ENCODE data around the gene CHL1.

The CHL1 gene

DNA sequence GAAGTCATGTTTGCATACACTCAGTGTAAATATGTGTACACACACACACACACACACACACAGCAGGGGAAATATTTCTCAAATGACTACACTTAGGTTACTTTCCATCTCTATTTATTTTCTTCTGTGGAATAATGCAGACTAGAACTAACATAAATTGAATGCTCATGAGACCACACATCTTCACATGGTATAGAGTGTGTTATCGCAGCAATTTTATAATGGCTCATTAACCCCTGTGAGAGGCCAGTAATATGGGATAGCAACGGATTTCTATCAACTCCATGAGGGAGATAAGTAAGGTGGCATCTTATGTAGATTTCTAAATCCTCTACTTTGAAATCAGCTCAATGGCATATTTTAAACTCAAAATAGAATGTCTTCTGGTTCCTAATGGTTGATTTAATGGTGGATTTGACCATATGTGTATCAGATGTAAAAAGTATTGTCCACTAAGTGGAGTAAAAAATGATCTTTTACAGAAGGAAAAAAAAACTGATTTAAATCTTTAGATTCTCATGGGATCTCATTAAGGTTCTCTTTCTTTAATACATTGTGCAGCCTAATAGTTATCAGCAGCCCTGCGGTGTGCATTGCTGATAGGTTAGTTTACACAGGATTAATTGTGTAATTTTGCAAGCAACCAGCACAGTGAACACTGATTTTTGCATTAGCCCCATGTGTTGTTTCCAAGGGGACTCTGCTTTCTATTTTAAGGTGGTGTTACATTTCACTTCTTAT is 32.0 kb downstream of the CHL1 start:
- FAIRE-seq, result no peak

DNA sequence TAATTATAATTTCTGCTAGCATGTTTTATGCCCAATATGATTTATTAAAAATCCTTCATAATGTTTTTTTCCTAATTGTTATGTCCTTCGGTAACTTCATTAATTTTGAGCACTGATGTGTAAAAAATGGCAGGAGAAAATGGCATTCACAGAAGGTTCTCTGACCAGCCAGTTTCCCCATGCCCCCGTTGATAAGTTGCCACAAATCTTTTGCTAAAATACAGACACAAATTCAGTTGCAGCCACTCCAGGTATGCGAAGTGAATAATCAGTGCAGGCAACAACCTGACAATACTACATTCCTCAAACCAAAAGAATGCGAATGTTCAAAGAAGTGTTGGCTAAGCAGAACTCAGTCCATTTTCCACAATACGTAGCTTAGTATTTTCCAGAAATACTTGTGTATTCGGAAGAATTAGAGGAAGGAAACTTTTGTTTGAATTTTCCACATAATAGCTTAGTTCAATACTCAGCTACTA is 32.7 kb downstream of the CHL1 start:
- no peak for FAIRE-seq

DNA sequence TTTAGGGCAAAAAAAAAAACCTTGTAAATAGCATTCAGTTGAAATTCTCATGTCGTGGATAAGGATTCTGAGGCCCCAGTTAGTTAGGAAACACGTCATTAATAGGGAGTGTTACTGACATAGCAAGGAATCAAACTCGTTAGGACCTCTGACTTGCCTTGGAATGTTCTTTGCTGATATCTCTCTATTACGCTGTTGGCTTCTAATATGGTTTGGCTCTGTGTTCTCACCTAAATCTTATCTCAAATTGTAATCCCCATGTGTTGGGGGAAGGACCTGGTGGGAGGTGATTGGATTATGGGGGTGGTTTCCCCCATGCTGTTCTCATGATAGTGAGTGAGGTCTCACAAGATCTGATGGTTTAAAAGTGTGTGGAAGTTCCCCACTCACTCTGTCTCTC is 40.3 kb downstream of the CHL1 start:
- FAIRE-seq, result no peak

DNA sequence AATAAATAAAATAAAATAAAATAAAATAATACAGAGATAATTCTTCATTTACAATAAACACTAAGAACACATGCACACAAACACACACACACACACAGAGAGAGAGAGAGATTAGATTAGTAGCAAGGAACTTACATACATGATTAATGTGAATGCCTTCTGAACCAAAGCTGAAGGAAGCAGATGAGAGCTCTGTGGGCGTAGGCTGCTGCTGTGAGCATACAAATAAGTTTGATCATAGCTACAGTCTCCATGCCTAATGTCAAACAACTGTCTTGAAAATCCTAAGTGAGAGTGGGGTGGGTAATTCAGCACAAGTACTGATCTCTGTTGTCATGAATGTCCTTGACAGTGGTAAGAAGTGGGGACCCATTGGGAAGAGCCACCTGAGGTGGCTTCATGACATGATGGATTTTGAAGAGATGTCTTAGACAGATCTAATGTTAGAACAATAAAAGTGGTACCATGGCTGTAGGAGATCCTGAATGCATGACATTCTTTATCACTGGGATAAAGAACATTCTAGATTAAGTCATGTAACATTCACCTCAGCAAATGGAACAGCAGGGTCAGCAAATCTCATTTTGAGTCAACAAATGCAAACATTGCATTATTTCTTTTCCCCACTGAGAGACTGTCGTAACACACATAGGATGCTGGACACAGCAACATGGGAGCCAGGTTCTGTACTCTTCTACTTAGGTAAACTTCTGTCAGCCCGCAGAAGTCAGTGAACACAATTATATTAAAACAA is 46.2 kb downstream of the CHL1 start:
- FAIRE-seq, result no peak

DNA sequence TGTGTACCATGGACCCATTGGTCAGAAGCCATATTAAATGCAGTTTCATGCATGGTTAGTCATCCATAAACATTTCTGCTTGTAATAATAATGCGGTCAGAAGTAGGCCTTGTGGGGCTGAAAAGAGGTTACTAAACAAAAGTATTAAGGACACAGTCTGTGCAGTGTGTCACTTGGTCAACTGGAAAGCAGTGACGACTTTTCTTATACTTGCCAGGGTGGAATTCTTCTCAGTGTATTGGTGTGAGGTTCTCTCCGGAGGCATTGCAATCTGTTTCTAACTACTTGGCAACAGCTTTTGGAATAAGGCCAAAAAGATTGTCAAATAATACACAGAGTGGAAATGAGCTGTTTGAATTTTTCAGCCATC is 46.8 kb downstream of the CHL1 start:
- FAIRE-seq, result no peak

- FAIRE-seq, result no peak
Observed at GRCh38 chr3:244041-244440, 47.5 kb downstream of the CHL1 start.

GRCh38 chr3:247916-248315 is 51.4 kb downstream of the CHL1 start:
- FAIRE-seq, result no peak

GRCh38 chr3:248864-249520 is 52.4 kb downstream of the CHL1 start:
- no peak for FAIRE-seq

- no peak for FAIRE-seq
Observed at GRCh38 chr3:249587-250262, 53.2 kb downstream of the CHL1 start.

- FAIRE-seq, result no peak
Observed at GRCh38 chr3:256501-256900, 59.9 kb downstream of the CHL1 start.

- FAIRE-seq, result no peak
Observed at GRCh38 chr3:257826-258225, 61.3 kb downstream of the CHL1 start.

- no peak for FAIRE-seq
Observed at GRCh38 chr3:260898-261297, 64.3 kb downstream of the CHL1 start.

DNA sequence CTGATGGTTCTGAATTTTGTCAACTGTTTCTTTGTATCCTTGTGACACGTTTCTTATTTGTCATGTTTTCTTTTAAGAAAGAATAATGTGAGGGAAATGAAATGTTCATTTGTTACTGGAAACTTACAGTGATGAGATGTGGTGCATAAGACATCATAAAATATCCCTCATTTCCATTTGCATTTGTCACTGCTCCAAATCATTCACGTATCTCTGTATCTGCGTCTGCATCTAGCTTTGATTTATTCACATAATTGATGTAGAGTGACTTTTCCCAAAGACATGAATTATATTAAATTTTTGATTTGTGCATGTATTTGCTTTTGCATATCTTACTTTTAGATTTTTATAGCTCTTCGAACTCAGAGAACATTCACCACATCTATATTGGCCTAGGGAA is 66.8 kb downstream of the CHL1 start:
- no peak for FAIRE-seq

DNA sequence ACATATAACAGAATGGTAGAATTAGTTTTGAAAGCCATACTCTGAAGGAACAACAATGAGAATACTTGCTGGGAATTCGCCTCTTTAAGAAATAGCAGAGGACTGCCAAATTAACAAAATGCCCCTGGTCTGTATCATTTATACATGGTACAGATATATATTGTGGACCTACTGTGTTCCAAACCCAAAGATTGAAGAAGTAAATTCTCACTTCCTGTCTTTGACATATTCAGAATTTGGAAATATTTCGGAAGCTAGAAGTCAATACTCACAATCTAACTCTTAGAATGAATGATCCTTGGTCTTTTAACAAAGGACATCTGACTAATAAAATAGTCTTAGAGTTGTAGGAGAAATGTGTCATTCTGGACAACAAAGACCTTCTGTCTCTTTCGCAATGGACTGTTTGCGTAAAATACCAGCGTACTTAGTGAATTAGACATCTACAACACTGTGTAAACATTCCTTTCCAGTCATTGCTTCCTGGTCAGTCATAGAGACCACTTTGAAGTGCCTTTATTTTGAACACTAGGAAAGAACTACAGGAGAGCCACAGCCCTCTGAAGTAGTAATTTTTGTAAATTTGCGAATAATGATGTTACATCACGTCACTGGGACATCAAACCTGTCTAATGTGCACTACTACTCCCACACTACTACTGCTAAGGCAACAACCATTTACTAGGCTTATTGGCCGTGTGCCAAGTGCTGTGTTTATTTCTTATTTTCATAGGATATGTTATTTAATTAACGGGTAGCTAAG is 68.0 kb downstream of the CHL1 start:
- no peak for FAIRE-seq

- no peak for FAIRE-seq
Observed at GRCh38 chr3:267101-267500, 70.5 kb downstream of the CHL1 start.

DNA sequence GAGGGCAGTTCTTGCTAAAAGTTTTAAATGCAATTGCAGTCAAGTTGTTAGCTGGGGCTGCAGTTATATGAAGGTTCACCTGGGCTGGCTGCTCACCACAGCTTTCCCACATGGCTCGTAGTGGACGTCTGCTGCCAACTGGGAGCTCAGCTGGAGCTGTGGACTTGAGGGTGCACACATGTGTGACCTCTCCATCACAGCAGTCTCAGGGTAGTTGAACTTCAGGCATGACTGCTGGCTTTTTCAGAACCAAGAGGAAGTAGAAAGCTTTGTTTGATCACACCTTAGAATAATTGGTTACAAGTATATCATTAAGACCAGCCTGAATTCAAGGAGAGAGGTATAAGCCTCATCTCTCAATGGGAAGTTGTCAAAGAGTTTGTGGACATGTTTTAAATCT is 74.1 kb downstream of the CHL1 start:
- FAIRE-seq, result no peak

- no peak for FAIRE-seq
Observed at GRCh38 chr3:274927-275326, 78.4 kb downstream of the CHL1 start.

DNA sequence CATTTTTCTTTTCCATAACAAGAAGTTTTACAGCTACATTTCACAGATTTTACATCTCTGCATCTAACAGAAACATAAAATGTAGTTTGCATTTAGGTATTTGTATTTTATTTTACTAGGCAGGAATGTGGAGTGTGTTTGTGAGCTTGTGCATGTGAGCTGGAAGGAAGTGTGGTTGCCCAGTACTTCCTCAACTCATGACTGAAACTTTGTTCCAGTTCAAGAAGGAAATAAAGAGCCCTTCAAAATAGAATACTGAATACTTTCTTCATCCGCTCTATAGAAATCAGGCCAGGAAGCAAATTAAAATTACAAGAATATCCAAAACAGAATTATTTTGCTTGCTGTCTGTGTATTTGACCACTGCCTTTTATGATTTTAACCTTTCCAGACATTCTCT is 81.3 kb downstream of the CHL1 start:
- FAIRE-seq, result no peak

GRCh38 chr3:278300-279064 is 81.9 kb downstream of the CHL1 start:
- no peak for FAIRE-seq

DNA sequence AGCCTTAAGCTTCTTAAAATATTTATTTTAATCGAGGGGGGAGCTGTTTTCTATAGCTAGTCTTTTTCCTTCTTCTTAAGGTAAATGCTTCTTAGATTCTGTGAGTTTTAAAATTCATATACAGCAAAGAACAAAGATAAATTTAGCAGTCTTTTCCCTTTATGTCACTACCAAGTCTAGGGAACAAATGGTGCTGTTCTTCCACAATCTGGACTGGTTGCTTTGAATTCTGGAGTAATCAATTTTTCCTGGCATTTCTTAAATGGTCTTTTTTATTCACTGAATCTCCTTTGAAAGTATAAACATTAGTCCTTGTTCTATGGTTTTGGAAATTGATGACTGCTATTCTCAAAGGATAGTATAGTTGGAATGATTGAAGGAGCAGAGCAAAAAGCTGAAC is 82.8 kb downstream of the CHL1 start:
- no peak for FAIRE-seq

- no peak for FAIRE-seq
Observed at GRCh38 chr3:280681-281080, 84.1 kb downstream of the CHL1 start.

DNA sequence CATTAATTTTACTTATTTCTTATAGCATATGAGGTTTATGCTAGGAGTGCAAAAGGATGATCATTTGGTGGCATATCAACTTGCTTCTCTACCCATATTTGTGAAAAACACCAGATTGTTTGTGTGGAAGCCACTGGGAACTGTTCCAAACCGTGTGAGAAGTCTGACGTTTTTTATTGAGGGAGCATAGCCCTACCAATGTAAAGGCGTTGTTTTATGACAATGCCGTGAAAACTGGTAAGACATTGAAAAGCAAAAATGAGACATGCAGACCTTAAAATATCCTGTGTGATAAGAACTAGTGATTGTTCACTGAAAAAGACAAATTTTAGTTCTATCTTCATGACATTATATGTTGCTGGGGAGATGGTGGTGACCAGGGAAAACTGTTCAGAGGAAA is 87.8 kb downstream of the CHL1 start:
- no peak for FAIRE-seq
